ENCODE measurements around the gene NFIA. TPM values are rescaled to one million over a fixed set of nuclear protein-coding genes. Genes with fewer than 3 reads are reported as not detected.
A peak's percentile ranks its signal among the peaks of the same experiment; 100 is the strongest.

NFIA gene
- total and polyA plus RNA-seq, 9 of the 15 experiments (the other 6 are each of a cell fraction or from before 2014, with no cell fraction given): 5.3 to 24.9 (median 9.8) TPM

- no peak for TF ChIP-seq SRSF1 (IDR thresholded peaks at IDR 0.05; ENCODE audit: low read depth, low read length)
- no peak for TF ChIP-seq ZNF592 (IDR thresholded peaks at IDR 0.05)
- no peak for TF ChIP-seq RBM34 (IDR thresholded peaks at IDR 0.05; ENCODE audit: borderline replicate concordance, insufficient read depth, low read length)
- peak; percentile 69 for TF ChIP-seq CREM (IDR thresholded peaks at IDR 0.05; ENCODE audit: low read depth)
- TF ChIP-seq ARID4B (CRISPR knock-in tag; IDR thresholded peaks at IDR 0.05): no peak
- TF ChIP-seq ZBTB49 (CRISPR knock-in tag; IDR thresholded peaks at IDR 0.05; ENCODE audit: borderline replicate concordance): no peak
- no peak for TF ChIP-seq ZNF717 (CRISPR knock-in tag; IDR thresholded peaks at IDR 0.05)
- no peak for TF ChIP-seq ZNF140 (CRISPR knock-in tag; IDR thresholded peaks at IDR 0.05)
- no peak for TF ChIP-seq PHB2 (IDR thresholded peaks at IDR 0.05; ENCODE audit: low read depth)
- TF ChIP-seq RB1 (IDR thresholded peaks at IDR 0.05; ENCODE audit: low read depth): no peak
- no peak for TF ChIP-seq ARHGAP35 (IDR thresholded peaks at IDR 0.05; ENCODE audit: partially characterized antibody)
- TF ChIP-seq ELK3 (CRISPR knock-in tag; IDR thresholded peaks at IDR 0.05): no peak
These were observed 371.0 kb downstream of the NFIA start (continued) for GRCh38 chr1:61453111-61453961.
